ENCODE measurements around the gene KRTAP5-3.

- TF ChIP-seq, protein P1, sequence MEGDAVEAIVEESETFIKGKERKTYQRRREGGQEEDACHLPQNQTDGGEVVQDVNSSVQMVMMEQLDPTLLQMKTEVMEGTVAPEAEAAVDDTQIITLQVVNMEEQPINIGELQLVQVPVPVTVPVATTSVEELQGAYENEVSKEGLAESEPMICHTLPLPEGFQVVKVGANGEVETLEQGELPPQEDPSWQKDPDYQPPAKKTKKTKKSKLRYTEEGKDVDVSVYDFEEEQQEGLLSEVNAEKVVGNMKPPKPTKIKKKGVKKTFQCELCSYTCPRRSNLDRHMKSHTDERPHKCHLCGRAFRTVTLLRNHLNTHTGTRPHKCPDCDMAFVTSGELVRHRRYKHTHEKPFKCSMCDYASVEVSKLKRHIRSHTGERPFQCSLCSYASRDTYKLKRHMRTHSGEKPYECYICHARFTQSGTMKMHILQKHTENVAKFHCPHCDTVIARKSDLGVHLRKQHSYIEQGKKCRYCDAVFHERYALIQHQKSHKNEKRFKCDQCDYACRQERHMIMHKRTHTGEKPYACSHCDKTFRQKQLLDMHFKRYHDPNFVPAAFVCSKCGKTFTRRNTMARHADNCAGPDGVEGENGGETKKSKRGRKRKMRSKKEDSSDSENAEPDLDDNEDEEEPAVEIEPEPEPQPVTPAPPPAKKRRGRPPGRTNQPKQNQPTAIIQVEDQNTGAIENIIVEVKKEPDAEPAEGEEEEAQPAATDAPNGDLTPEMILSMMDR (IDR thresholded peaks at IDR 0.05; ENCODE audit: poor library complexity) = no peak
- TF ChIP-seq EZH2phosphoT487 (IDR thresholded peaks at IDR 0.05; ENCODE audit: low read depth, severe bottlenecking, unreplicated experiment) (no peak), EZH2 (IDR thresholded peaks at IDR 0.05; ENCODE audit: borderline replicate concordance) (no peak)
These were observed 38.9 kb downstream of the KRTAP5-3 start for GRCh38 chr11:1569251-1569780.

All from hepatocyte (in vitro differentiated cells).